HG02759 (cell line): ENCODE results near the gene PAMR1.
"Not testable (repeated sequence)": the region's sequence is repeated elsewhere in the genome, so short reads cannot be mapped to it uniquely, and the experiment has no call there.

ENCODE experiments used
- ATAC-seq: cut with Tn5 transposase; IDR thresholded peaks from one replicate; pipeline ENCODE4 v1.9.1; 2021; ENCODE audit warnings: mild to moderate bottlenecking, moderate library complexity; ENCODE audit not compliant: unreplicated experiment

PAMR1 gene

GRCh38 chr11:35525501-35526175 lies at the start of gene PAMR1:
Gene PAMR1, minus strand, starts transcription at chr11:35525616. Its CDS starts 31 bp downstream, at chr11:35525585.
- peak; percentile 63 for ATAC-seq

- ATAC-seq: no peak
These were observed 46.3 kb upstream of the PAMR1 start for GRCh38 chr11:35571696-35572095.

GRCh38 chr11:35567737-35568465 lies 42.5 kb upstream of the PAMR1 start:
- no peak for ATAC-seq

GRCh38 chr11:35566885-35567284 lies 41.5 kb upstream of the PAMR1 start:
- ATAC-seq: no peak

GRCh38 chr11:35566181-35566580 lies 40.8 kb upstream of the PAMR1 start:
- ATAC-seq: no peak

GRCh38 chr11:35564245-35564595 lies 38.8 kb upstream of the PAMR1 start:
- no peak for ATAC-seq

- no peak for ATAC-seq
These were observed 38.2 kb upstream of the PAMR1 start for GRCh38 chr11:35563484-35564244.

GRCh38 chr11:35559949-35560348 lies 34.5 kb upstream of the PAMR1 start:
- no peak for ATAC-seq

- ATAC-seq: no peak
These were observed 33.1 kb upstream of the PAMR1 start for GRCh38 chr11:35558513-35558912.

GRCh38 chr11:35555488-35555887 lies 30.1 kb upstream of the PAMR1 start:
- ATAC-seq: no peak

- ATAC-seq: no peak
These were observed 29.3 kb upstream of the PAMR1 start for GRCh38 chr11:35554491-35555437.

GRCh38 chr11:35553831-35554230 lies 28.4 kb upstream of the PAMR1 start:
- no peak for ATAC-seq

GRCh38 chr11:35553021-35553420 lies 27.6 kb upstream of the PAMR1 start:
- no peak for ATAC-seq

- no peak for ATAC-seq
These were observed 27.2 kb upstream of the PAMR1 start for GRCh38 chr11:35552616-35553015.

GRCh38 chr11:35550374-35551036 lies 25.1 kb upstream of the PAMR1 start:
- ATAC-seq: no peak

- ATAC-seq: no peak
These were observed 24.4 kb upstream of the PAMR1 start for GRCh38 chr11:35549787-35550186.

- ATAC-seq: no peak
These were observed 23.6 kb upstream of the PAMR1 start for GRCh38 chr11:35548925-35549561.

GRCh38 chr11:35547995-35548394 lies 22.6 kb upstream of the PAMR1 start:
- ATAC-seq: not testable (repeated sequence)

- no peak for ATAC-seq
These were observed 20.9 kb upstream of the PAMR1 start for GRCh38 chr11:35546317-35546716.
